ENCODE results near the gene VAT1.

GRCh38 chr17:43030137-43030767, 8.1 kb upstream of the VAT1 start:
- TF ChIP-seq GABPA (IDR thresholded peaks at IDR 0.05; ENCODE audit: low read depth) (no peak), CTCF (IDR thresholded peaks at IDR 0.05) (no peak), SMC3 (IDR thresholded peaks at IDR 0.05; ENCODE audit: low read depth, low read length) (no peak)

All from SK-N-SH (cell line).